ENCODE results near the gene DLL1. TPM values are rescaled to one million over a fixed set of nuclear protein-coding genes. Genes with fewer than 3 reads are reported as not detected.
"Not testable (repeated sequence)": the region's sequence is repeated elsewhere in the genome, so short reads cannot be mapped to it uniquely, and the experiment has no call there.

Gene DLL1, protein sequence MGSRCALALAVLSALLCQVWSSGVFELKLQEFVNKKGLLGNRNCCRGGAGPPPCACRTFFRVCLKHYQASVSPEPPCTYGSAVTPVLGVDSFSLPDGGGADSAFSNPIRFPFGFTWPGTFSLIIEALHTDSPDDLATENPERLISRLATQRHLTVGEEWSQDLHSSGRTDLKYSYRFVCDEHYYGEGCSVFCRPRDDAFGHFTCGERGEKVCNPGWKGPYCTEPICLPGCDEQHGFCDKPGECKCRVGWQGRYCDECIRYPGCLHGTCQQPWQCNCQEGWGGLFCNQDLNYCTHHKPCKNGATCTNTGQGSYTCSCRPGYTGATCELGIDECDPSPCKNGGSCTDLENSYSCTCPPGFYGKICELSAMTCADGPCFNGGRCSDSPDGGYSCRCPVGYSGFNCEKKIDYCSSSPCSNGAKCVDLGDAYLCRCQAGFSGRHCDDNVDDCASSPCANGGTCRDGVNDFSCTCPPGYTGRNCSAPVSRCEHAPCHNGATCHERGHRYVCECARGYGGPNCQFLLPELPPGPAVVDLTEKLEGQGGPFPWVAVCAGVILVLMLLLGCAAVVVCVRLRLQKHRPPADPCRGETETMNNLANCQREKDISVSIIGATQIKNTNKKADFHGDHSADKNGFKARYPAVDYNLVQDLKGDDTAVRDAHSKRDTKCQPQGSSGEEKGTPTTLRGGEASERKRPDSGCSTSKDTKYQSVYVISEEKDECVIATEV
- total RNA-seq = 1.8 and 2.1 TPM in 2 replicates

DNA sequence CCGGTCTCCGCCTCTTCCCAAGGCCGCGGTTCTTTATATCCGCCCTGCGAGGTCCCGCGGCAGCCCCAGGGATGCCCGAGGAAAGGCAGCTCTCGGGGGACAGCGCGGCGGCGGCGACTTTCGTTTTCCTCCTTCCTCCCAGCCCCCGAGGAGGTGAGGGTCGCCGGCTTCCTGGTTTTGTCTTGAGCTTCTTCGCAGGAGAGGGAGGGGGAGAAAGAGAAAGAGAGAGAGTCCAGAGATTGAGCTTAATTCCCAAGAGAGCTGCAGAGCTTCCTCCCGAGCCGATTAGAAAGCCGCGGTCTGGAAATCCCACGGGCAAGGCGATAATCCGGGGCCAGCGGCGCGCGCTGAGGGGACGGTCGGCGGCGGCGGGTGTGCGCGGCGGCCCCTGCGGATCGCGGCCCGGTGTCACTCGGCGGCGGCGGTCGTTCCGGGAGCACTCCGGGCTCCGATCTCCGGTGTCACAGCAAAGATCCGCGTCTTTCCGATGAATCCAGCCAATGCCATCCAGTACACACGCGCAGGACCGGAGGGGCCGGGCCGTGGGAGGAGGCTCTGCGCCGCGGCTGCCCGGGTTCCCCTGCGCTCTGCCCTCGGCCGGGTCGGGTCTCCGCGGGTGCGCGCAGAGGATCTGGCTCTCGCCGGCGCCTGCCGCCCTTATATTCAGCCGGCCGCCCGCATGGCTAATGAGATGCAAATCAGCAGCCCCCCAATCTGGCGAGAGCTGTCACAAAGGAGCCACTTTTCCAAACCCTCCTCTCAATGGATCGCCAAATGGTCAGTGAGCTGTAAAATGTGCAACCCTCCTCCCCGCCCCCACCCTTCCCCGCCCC lies at the start of gene DLL1:
Gene DLL1 (minus strand): TSS at position 783 of the 833 bp plus-strand sequence. CDS start 939 bp downstream, outside the sequence.
- no peak for DNase-seq (ENCODE audit: low read depth, low spot score)

DNA sequence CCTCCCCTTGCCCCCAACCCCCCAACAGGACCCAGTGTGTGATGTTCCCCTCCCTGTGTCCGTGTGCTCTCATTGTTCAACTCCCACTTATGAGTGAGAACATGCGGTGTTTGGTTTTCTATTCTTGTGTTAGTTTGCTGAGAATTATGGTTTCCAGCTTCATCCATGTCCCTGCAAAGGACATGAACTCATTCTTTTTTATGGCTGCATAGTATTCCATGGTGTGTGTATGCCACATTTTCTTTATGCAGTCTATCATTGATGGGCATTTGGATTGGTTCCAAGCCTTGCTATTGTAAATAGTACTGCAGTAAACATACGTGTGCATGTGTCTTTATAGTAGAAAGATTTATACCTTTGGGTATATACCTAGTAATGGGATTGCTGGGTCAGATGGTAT lies 44.3 kb upstream of the DLL1 start:
- not testable (repeated sequence) for DNase-seq (ENCODE audit: low read depth, low spot score)

- no peak for DNase-seq (ENCODE audit: low read depth, low spot score)
Measured at GRCh38 chr6:170329321-170329720, 38.4 kb upstream of the DLL1 start.

DNA sequence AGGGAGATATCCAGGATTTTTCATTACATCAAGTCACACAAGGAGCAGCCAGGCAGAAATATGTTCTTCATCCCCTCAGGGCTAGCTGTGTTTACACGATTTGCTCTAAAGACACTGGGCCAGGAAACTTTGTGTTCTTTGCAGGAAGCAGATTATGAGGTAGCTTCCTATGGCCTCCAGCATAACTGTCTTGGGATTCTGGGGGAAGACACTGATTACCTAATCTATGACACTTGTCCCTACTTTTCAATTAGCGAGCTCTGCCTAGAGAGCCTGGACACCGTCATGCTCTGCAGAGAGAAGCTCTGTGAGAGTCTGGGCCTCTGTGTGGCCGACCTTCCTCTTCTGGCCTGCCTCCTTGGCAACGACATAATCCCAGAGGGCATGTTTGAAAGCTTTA lies 26.8 kb upstream of the DLL1 start:
- peak; percentile 67 for DNase-seq (ENCODE audit: low read depth, low spot score)

- no peak for DNase-seq (ENCODE audit: low read depth, low spot score)
Measured at GRCh38 chr6:170317076-170317475, 26.2 kb upstream of the DLL1 start.

DNA sequence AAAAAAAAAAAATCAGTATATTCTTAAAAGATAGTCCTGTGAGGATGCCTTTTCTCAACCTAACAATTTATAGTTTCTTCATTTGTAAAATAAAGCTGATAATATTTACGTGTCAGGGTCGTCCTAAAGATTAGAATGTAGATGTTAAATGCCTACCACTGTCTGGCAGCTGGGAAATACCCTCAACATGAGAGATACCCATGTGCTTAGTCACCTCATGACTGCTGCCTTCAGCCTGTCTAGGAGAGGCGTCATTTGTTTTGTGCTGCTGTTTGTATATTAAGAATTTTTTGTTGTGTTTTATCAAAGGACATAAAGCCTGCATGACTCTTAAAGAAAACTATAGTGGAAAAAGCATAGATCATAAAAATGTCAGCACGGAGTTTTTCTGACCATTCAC lies 25.2 kb upstream of the DLL1 start:
- no peak for DNase-seq (ENCODE audit: low read depth, low spot score)

DNA sequence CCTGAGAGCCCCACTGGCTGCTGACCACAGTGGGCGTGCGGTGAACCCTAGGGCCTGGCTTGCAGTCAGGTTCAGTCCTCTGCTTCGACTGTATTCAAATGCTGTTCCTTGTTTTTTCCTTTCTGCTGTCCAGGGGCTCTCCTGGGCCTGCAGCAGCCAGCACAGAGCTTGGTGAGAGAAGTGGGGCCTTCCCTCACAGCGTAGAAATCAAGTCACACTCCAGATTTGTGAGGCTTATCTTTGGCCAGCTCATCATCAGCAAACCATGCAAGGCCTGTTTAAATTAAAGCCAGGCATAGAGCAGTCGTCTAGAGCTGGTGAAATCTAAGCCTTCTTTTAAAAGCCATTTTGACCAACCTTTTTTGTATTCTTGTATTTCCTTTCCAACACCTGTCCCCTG lies 24.1 kb upstream of the DLL1 start:
- DNase-seq (ENCODE audit: low read depth, low spot score) = no peak

DNA sequence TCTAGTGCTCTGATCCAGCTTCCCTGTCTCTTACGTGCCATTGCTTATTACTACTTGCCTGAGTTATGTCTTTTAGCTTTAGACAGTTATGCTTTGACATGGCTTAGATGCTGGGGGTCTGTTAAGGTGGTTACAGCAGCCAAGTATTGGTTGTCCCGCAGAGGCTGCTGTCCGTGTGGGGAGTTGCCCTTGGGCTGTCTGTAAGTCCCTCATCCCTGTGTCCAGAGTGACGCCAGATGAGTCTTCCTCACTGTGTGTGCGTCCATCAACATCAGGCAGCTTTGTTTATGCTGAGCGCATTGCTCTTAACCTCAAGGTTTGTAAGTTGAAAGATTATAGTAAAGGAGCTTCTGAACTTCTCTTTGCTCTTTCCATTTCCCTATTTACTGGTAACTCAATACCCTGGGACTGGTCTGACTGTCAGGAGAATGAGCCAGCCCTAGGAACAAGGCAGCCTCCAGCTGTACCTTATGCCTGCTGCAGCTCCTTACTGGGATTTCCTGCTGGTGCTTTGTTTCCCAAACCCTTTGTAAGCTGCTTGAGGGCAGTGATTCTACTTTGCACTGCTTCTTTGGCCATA lies 22.9 kb upstream of the DLL1 start:
- DNase-seq (ENCODE audit: low read depth, low spot score) = no peak

DNA sequence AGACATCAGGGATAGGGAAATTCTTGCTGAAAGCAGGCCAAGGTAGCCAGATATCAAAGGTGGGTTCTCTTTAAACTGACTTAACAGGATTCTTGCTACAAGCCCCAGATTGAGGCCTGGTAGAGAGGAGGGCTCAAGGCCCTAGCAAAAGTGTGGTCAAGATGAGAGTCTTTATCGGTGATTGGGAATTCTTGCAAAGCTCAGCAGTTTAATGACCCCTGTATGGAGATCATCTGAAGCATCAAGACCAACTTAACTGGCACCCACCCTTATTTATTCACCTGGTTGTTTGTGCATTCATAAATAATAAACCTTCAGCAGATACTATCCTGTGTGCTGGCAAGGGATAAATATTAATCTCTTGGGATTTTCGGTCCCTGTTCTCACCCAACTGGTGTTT lies 22.0 kb upstream of the DLL1 start:
- no peak for DNase-seq (ENCODE audit: low read depth, low spot score)

DNA sequence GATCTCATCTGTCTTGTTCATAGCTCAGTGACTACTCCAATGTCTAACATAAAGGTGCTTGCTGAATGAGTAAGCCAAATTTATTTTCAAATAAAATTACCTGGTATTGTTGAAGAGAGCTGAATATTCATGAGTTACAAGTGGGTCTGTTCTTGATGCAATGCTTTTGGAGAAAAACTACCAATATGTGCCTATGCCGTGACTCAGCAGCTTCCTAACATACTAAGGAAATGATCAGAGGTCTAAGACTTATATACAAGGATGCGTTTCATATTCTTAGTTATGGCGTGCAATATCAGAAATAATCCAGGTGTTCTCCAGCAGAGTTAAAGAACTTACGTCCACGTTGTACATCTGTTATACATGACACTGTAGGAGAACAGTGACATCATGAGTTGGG lies 20.8 kb upstream of the DLL1 start:
- DNase-seq (ENCODE audit: low read depth, low spot score) = no peak

GRCh38 chr6:170308761-170309160 lies 17.9 kb upstream of the DLL1 start:
- no peak for DNase-seq (ENCODE audit: low read depth, low spot score)

GRCh38 chr6:170307080-170307545 lies 16.2 kb upstream of the DLL1 start:
- DNase-seq (ENCODE audit: low read depth, low spot score) = no peak

DNA sequence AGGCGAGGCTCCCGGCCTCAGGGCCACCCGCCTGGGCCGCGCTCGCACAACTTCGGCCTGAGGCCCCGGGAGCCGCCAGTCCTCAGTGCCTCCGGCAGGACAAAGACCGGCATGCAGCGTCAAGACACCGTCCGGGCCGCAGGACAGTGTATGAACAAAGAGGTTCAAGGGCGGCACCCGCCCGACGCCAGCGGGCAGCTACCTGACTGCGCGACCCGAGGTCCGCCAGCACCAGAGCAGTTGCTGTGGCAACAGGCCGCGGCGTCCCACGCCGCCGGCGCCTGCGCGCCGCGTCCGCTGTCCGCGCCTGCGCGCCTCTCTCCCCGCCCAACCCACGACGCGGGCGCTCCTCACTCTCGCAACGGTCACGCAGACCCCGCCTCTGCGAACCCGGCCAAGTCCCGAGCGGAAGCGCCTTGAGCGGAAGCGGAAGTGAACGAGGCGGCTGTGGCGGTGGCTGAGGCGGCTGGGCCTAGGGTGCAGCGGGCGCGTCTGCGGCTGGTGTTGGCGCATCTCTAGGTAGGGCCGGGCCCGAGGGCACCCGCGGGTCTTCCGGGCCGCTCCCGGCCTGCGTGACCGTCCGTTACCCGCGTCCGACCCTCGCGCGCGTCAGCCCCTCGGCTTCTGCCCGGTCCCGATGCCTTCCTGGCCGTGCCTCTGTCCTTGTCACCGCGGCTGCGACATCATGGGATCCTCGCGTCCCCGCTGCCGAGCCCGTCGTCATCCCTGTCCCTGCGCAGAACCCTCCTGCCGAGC lies 15.6 kb upstream of the DLL1 start, which contains the start of gene FAM120B:
Gene FAM120B (plus strand): TSS at position 435 of the 756 bp plus-strand sequence. CDS start 10,633 bp downstream, outside the sequence.
- peak; percentile 79 for DNase-seq (ENCODE audit: low read depth, low spot score)

DNA sequence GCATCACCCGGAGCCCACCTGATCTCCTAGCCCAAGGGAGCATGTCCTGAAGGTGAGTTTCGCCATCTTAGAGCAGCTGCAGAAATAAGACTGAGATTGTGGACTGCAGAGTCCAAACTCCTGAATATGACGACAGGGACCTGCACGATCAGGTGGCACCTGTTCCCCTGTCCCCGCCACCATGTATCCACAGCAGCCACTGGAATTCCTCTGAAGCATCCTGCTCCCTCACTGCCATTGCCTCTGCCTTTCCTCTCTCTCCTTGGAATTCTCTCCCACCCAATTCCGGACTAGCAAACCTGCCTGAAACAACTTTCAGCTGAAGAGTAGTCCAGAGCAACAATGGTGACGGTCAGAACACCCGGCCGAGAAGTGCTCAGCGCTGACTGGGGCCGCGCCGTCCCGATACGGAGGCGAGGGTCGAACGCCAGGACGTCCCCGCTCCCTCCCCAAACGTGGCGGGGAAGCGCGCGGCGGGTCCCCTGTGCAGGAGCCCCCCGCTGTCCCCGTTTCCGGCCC lies 15.0 kb upstream of the DLL1 start:
- DNase-seq (ENCODE audit: low read depth, low spot score) = no peak

DNA sequence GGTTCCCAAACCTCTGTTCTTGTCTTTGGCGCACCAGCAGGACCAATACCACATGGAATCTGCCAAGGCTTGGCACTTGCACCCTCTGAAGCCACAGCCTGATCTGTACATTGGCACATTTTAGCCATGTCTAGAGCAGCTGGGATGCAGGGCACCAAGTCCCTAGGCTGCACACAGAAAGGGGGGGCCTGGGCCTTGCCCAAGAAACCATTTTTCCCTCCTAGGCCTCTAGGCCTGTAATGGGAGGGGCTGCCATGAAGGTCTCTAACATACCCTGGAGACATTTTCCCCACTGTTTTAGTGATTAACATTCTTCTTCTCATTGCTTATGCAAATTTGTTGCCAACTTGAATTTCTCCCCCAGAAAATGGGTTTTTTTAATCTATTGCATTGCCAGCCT lies 10.3 kb upstream of the DLL1 start:
- no peak for DNase-seq (ENCODE audit: low read depth, low spot score)

DNA sequence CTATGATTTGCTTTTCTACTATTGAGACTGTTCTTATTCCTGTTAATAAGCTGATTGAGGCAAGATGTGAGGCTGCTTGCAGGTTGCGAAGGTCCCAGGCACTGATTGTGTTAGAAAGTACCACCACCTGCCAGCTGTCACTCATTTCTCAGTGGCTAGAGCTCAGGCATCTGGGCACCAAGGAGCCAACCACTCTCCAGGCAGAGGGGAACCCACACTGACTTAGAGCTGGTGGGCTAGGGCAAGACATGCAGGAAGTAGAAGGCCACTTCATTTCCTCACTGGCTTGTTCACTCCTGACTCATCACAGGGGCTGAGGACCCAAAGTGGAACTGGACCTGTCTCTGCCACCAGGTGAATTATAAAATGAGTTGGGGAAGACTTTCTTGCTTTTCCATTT lies 7.8 kb upstream of the DLL1 start:
- no peak for DNase-seq (ENCODE audit: low read depth, low spot score)

- no peak for DNase-seq (ENCODE audit: low read depth, low spot score)
Measured at GRCh38 chr6:170297576-170298330, 6.9 kb upstream of the DLL1 start.

DNA sequence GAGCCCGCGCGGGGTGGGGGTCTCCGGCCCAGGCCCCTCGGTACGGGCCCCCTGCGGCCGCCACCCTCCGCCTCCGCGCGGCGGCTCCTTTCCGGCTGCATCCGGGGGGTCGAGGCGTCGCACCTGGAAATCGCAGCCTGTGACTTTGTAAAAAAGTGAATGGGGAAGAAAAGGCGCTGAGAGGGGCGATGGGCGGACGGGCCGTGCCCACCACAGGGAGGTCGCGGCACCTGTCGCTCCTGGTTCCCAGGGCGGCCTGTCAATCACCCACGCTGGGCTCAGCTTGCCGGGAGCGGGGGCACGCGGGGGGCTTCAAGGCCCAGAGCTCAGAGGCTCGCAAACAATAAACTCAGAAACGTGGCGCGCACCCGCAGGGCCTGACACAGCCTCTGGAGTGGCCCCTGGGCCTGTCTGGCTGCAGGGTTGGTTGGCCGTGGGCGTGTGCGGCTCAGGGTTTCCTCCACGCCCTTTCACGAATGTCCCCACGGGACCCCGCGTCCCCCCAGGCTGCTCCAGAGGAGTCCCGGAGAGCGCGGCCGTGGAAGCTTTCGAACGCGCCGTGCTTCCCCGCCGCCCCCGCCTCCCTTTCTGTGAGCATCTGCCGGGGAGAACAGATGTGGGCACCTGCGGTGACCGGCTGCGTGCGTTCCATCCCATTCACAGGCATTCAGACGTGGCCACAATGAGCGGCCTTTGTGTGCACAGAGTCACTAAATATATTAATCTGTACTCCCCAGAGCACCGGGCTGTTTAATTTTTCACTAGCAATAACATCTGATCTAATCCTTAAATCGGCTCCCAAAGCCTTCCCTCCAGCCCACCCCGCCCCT lies 6.1 kb upstream of the DLL1 start:
- no peak for DNase-seq (ENCODE audit: low read depth, low spot score)

GRCh38 chr6:170296423-170296745 lies 5.5 kb upstream of the DLL1 start:
- no peak for DNase-seq (ENCODE audit: low read depth, low spot score)
